HG03066 (cell line): ENCODE results near the gene CLCNKB.
"Not testable (repeated sequence)": the region's sequence is repeated elsewhere in the genome, so short reads cannot be mapped to it uniquely, and the experiment has no call there.

Experiments used
- ATAC-seq: cut with Tn5 transposase; IDR thresholded peaks from one replicate; pipeline ENCODE4 v1.9.1; 2021; ENCODE audit warnings: low read depth; ENCODE audit not compliant: unreplicated experiment

Gene CLCNKB

DNA sequence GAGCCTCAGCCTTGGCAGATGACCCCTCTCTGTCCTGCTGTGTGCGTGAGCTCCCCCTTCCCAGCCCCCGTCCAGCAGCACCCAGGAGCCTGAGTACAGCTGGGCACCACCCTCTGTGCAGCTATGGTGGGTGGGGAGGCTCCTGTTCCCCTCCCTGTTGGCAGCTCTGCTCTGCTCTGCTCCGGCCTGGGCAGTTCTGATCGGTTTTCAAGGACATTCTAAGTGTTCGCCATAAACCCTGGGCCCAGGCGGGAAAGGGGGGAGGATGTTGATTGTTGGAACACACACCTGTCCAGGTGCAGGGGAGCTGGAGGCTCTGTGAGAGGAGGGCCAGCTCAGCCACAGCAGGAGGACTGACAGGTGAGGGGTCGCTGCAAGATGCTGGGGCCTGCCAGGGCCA lies at the start of gene CLCNKB:
Gene CLCNKB (plus strand): TSS at position 262 of the 400 bp plus-strand sequence. CDS start 711 bp downstream, outside the sequence.
- ATAC-seq, result no peak

DNA sequence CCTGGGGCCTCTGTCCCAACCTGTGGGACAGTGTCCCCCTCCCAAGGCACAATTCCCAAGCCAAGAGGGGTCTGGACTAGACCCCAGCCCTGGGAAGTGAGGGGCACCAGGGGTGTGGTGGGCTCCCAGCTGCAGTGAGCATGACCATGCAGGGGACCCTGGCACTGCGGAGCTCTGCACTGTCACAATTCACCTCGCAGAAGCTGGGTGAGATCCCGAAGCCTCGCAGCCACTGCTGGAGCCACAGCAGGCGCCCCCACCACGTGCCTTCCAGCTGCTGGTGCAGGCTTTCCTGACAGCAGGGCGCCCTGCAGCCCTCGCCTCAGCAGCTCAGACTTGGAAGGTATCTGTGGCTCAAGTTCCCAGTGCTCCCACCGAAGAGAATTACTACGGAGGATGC lies 49.5 kb upstream of the CLCNKB start:
- ATAC-seq, result no peak

DNA sequence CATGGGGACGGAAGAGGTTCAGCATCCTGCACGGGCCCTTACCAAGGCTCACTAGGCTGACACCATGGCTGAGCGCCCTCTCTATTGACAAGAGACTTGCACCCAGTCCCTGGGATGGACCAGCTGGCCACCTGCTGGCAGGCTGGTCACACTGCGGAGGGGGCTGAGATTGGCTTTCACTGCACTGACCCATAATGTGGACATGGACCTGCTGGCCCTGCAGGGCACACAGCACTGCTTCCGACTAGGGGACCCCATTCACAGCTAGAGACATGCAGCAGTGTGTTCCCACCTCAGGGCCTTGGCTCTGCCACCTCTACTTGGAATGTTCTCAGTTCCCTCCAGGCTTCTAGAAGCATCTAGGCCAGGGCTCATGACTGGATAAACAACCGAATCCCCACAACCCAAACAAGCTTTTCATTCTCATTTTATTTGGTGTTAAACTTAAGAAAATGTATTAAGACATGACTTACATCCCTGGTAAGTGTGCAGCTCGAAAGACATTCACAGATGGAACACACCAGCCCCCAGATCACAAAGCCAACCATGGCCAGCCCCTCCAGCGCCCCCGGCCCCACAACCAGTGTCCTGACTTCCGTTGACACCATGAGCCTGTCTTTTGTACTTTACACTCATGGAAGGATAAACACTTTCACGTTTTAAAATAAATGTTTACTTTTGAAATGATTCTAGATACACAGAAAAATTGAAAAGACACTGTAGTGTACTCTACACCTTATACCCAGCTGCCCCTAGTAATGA lies 48.8 kb upstream of the CLCNKB start:
- ATAC-seq, result no peak

DNA sequence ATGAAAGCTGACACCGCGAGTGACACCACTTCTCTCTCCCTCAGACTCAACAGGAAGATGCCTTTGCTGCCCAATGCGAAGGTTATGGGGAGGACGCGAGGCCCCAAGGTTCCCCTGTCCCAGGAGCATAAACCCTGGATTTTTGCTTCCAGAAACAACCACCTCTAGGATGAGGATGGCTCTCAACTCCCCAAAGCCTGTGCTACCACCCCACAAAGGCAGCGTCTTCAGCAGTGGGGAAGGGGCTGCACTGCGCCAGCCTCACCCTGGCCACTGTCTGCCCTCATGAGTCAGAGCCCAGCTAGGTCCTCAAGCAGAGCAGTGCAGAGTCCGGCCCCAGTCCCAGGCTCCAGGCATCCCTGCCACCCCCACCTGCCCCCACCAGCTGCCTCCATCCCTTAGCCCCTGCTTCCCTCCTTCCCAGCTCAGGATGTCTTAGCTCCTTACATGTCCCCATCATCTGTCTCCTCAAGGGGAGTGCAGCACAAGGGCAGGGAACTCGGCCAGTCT lies 46.5 kb upstream of the CLCNKB start:
- ATAC-seq, result no peak

DNA sequence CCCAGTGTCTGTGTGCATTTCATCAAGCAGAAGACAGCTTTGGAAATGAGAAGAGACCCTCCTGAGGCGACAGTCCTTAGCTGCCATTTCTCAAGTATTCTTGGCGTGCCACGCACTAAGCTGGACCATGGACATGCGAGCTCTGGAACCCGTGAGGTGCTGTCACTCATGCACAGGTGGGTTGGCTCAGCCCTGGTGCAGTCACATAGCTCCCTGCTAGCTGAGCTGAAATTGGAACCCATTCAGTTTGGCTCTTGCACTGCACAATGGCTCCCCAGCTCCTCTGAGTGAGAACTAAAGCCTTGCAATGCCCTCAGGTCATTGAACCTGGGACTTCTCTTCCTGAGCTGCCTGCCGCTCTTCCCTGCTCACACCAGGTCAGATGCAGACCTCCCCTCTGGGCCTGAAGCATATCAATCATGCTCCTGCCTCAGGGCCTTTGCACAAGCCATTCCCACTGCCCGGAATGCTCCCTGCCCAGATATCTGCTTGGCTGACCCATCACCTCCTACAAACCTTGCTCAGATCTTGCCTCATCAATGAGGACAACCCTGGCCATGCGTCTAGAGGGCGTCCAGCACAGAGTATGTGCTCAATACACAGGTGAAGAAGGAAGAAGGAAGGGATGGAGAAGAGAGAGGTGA lies 45.8 kb upstream of the CLCNKB start:
- ATAC-seq, result no peak

DNA sequence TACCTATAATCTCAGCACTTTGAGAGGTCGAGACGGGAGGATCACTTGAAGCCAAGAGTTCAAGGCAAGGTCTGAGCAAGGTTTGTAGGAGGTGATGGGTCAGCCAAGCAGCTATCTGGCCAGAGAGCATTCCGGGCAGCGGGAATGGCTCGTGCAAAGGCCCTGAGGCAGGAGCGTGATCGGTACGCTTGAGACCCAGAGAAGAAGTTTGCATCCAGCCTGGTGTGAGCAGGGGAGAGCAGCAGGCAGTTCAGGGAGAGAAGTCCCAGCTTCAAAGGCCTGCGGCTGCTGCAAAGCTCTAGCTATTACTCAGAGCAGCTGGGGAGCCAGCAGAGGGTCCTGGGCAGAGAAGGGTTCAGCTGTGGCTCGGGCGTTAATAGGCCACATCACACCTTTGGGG lies 44.7 kb upstream of the CLCNKB start:
- no peak for ATAC-seq

DNA sequence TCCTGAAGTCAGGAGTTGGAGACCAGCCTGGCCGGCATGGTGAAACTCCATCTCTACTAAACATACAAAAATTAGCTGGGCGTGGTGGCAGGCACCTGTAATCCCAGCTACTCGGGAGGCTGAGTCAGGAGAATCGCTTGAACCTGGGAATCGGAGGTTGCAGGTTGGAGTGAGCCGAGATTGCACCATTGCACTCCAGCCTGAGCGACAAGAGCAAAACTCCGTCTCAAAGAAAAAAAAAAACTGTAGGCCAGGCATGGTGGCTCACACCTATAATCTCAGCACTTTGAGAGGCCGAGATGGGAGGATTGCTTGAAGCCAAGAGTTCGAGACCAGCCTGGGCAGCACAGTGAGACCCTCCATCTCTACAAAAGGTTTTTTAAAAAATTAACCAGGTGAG lies 42.3 kb upstream of the CLCNKB start:
- ATAC-seq, result not testable (repeated sequence)

DNA sequence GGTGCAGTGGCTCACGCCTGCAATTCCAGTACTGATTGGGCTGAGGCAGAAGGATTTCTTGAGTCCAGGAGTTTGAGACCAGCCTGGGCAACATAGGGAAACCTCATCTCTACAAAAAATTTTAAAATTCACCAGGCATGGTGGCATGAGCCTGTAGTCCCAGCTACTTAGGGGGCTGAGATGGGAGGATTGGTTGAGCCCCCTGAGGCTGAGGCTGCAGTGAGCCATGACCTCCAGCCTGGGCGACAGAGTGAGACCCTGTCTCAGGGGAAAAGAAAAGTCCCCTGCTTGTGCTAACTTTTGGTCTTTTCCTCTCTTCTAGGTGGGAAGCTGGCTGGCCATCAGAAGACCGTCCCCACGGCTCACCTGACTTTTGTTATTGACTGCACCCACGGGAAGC lies 38.0 kb upstream of the CLCNKB start:
- ATAC-seq, result no peak

DNA sequence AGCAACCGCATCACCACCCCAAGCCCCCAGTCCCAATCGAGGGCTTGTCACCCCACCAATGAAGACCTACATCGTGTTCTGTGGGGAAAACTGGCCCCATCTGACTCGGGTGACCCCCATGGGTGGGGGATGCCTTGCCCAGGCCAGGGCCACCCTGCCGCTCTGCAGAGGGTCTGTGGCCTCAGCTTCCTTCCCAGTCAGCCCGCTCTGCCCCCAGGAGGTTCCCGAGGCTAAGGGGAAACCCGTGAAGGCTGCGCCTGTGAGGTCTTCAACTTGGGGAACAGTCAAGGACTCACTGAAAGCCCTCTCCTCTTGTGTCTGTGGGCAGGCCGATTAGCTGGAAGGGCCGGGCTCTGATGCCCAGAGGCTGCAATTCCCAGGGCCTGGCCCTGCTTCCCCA lies 37.6 kb upstream of the CLCNKB start:
- ATAC-seq, result no peak

DNA sequence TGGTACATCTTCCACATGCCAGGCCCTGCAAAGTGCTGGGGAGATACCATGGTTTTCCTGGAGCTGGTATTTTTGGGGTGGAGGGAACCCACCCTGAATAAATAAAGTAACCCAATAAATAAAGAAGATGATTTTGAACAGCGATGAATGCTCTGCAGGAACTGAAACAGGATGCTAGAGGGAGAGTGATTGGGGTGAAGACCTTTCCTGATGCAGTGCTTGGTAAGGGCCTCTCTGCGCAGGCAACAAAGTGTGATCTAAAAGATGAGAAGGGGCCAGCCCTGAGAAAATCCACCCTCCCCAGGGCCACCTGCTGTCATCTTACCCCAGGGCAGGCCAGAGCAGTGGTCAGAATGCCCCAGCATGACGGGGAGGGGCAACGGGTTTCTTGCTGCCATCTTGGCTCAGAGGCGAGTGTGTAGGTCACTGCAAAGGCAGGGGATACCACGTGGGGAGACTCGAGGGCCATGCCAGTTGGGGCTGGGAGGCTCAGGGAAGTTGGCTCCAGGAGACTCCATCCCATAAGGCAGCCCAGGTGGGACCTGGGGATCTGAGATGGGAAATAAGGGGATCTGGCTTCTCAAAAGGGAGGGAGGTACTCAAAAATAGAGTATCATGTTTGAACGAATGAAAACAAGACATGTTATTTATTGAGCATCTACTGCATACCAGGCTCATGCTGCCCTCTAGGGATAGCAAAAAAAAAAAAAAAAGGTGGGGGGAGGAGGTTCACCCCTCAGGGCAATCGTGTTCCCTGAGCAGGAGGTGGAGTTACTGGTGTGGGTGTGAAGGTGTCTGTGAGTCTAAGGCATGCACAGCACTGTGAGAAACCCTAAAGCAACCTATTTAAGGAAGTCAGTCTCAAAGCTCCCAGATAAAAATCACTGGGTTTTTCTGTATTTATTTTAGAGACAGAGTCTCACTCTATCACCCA lies 36.8 kb upstream of the CLCNKB start:
- ATAC-seq, result no peak

DNA sequence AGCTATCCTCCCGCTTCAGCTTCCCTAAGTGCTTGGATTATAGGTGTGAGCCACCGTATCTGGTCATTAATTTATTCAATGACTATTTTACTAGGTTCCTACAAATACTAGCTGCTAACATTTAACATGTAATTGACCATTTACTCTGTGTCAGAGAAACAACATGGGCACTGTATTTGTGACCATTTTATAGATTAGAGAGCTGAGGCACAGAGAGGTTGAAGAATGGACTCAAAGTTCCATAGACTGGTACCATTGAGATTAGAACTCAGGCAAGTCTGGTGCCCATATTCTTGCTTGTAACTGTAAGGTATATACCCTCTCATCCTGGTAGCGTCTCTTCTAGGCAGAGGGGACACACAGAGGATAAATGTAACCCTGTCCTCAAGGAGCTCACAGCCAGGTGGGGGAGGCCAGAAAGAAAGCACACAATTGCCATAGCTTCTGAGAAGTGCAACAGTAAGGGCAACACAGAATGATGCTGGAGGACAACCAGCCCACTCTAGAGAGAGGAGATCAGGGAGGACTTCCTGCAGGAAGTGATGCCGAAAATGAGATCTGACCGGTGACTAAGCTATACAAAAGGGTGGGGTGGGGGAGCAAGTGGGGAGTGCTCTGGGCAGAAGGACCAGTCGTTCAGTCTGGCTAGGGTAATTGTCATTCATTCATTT lies 35.8 kb upstream of the CLCNKB start:
- ATAC-seq, result no peak

DNA sequence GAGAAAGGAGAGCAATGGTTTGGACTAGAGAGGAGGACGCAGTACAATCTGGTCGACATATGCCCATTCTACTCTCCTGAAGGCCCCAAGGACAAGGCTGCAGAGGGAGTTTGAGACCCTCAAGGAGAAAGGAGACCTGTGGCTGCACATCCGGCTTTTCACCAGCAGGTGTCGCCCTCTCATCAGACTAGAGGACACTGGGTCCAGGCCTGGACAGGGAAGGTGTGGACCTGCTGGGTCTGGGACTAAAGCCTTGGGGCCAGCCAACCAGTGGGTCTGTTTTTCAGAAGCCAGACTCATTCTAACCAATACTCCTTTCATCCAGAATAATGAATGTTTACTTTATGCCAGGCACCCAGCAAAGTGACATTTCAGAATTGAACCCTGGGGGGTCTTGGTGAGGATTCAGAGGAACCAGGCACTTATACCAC lies 34.5 kb upstream of the CLCNKB start:
- ATAC-seq, result no peak

DNA sequence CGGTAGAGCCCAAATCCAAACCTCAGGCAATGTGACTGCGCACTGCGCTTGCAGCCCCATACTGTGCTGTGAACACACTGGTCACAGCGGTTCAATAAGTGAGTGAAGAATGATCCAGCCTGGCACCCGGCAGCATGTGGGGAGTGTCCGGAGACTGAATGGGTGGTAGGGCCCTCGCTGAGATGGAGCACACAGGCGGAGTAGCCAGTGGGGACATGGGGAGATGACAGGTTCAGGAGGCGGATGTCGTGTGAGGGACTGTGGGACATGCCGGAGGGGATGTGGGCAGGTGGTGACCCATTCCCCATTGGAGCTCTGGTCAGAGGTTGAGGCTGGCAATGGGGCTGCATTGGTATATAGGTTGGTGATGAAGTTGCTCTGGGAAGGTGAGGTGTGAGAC lies 33.9 kb upstream of the CLCNKB start:
- ATAC-seq, result no peak

DNA sequence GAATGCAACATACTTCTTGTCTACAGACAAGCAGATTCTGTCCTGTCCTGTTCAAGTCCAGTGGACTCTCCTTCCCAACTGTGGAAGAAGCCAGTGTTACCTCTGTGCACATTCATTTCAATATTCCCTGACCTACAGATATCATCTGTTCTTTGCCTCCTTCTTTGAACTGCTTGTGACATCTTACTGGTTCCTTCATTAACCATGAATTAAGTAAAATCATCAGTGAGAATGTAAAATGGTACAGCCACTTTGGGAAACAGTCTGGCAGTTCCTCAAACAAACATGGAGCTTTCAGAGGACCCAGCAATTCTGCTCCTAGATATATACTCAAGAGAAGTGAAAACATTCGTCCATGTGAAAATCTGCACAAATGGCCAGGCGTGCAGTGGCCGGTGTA lies 32.7 kb upstream of the CLCNKB start:
- ATAC-seq, result no peak

DNA sequence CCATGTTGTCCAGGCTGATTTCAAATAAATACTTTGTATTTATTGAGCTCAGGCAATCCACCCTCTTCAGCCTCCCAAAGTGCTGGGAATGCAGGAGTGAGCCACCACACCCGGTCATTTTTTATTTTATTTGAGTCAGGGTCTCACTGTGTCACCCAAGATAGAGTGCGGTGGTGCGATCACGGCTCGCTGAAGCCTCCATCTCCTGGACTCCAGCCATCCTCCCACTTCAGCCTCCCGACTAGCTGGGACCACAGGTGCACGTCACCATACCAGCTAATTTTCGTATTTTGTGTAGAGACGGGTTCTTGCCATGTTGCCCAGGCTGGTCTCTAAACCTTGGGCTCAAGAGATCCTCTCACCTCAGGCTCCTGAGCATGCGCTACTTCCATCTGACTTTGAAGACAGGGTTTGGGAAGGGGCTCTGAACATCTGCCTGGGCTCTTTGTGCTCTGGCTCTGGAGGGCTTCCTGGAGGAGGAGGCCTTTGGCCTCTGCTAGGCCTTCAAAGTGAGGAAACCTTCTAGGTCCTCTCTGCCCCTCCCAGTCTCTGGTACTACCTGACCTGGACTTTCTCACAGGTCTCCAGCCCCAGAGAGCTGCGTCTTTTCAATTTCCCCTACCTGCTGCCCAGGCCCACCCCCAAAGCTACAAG lies 31.5 kb upstream of the CLCNKB start:
- ATAC-seq, result no peak

DNA sequence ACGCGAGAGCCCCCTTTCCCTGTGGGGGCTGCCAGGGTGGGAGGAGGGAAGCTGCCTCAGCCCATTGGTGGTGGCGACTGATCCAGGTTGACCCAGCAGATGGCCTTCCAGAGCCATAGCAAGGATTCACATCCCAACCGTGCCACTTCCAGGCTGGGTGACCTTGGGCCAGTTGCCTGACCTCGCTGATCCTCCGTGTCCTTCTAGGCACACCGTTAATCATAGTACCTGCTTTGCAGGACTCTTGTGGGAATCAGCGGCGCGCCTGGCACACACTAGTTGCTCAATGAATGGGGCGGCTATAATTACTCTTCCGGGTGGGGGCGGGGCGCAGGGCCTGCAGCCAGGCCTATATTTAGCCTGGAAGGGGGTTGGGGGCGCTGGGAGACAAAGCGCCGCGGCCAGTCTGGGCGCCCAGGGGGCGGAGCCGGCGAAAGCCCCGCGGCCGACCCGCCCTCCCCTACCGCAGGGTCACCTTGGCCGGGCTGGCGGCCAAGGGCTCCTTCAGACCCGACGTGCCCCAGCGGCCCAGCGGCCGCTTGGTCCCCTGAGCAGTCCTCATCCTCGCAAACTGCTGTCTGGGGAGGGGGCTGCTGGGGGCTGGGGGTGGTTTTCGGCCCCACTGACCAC lies 30.9 kb upstream of the CLCNKB start:
- ATAC-seq, result no peak

DNA sequence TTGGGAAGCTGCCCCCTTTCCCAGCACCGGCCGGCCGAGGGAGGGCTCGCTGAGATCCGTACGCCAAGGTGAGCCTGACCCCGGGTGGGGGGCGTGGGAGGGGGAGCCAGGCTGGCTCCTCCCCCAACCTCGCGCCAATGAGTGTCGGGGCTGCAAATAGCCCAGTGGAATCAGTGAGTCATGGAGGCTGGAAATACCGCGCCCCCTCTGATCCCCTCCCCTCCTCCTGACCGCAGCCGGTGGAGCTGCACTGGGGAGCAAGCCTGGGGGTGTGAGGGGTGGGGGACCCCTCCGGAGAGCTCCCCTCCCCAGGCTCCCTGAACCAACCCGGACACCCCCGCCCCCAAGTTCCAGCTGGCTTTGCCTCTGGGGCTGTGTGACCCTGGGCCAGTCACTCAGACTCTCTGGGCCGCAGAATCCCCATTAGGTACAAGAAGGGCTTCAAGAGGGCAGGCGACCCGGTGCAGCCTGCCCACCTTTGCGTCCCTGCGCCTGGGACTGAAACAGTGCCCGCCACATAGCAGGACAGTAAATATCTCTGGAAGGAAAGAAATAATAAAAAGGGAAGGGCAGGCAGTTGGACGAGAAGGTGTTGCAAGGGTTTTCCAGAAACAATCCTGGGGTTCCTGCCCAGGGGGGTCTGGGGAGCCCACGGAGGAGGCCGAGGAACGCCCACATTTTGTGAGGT lies 30.2 kb upstream of the CLCNKB start:
- no peak for ATAC-seq

DNA sequence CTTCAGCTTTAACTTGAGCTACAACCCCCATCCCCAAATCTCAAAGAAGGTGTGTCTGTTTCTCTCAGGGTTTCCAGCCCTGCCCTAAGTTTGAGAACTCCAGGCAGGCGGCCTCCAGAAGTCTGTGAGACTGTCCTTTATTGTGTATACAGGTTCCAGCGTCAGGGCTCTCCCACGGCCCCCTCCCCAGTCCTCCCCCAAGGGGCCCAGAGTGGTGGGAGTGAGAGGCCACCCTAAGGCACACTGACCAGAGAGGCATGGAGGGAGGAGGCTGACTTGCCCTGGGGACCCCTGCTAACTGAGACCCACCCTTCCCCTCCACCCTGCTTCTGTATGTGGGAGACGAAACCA lies 29.7 kb upstream of the CLCNKB start:
- no peak for ATAC-seq
